MM.1S (cell line): ENCODE measurements around the gene MYLK2.

Experiments used
- CTCF ChIP-seq: fragments of 300-600 bp; sonication (generic); IDR thresholded peaks from 2 replicates; pipeline ENCODE4 v1.5.1; 2016; ENCODE audit warnings: antibody characterized with exemption, low read length, mixed read lengths
- EZH2phosphoT487 ChIP-seq: fragments of 300-600 bp; sonication (generic); IDR thresholded peaks from 2 replicates; pipeline ENCODE4 v1.6.1; 2018; ENCODE audit warnings: antibody characterized with exemption, low read length

GRCh38 chr20:31859266-31859997 is 40.3 kb downstream of the MYLK2 start:
- TF ChIP-seq CTCF (no peak), EZH2phosphoT487 (no peak)
